Kidney epithelial cell (primary cell): Measurements from ENCODE around the gene LIMS2. TPM values are rescaled to one million over a fixed set of nuclear protein-coding genes. Genes with fewer than 3 reads are reported as not detected.

Experiments used
- DNase-seq: peaks from one replicate; pipeline ENCODE4 v3.0.0-alpha.2; 2010; ENCODE audit warnings: low read depth
- H3K27me3 ChIP-seq: 2 replicates; pipeline ENCODE4 v1.6.0; 2011; ENCODE audit warnings: low read length; ENCODE audit not compliant: control insufficient read depth, insufficient read depth
- H3K36me3 ChIP-seq: 2 replicates; pipeline ENCODE4 v1.5.1; 2011; ENCODE audit warnings: low read length; ENCODE audit not compliant: control insufficient read depth, insufficient read depth
- H3K4me3 ChIP-seq: 2 replicates; pipeline ENCODE4 v1.5.1; 2011; ENCODE audit warnings: low read depth, mild to moderate bottlenecking, control low read depth, low read length
- total RNA-seq: library from RNA; depleted of rRNA; stranded (reverse); fragments of >200 nt; gene quantifications from 2 replicates; pipeline ENCODE4 v1.2.3, GENCODE V29; 2015
- TF ChIP-seq, protein P1 (sequence below): IDR thresholded peaks from 2 replicates; pipeline ENCODE4 v1.5.1; 2011; ENCODE audit warnings: mild to moderate bottlenecking, moderate library complexity, low read length, control low read depth, inconsistent platforms; ENCODE audit not compliant: insufficient read depth, poor library complexity, severe bottlenecking

LIMS2 gene
- total RNA-seq, 1 donor from 2014 or later, result 2.3 TPM

DNA sequence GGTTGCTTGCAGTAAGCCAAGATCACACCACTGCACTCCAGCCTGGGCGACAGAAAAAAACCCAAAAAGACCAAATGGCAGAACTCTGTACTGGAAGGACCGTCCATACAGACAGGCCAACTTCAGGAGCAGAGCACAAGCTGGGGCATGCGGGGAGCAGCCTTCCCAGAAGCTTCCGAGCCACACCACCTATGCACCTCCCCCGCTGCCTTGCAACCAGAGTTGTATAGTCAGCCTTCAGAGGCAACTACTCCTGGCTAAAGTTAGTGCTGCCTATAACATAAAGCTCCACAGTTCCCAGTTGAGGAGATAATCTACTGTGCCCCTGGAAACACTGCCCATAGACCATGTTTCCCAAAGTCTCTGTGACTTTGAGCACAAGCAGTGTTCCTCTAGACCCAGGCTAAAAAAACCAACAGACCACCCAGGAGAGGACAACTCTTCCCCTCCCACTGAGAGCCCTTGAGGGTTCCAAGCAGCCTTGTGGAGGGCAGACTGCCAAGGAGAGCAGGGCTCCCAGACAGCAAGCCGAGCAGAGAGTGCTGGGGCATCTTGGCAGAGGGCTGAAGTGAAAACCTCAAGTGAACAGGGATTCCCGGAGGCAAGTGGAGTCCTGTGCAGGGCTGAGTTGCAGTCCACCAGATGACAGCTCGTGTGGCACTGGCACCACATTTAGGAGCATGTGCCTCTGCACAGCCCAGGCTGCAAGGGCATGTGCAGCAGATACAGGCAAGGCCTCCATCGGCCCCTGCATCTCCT, 32.7 kb upstream of the LIMS2 start:
- no peak for DNase-seq
- TF ChIP-seq, protein P1, sequence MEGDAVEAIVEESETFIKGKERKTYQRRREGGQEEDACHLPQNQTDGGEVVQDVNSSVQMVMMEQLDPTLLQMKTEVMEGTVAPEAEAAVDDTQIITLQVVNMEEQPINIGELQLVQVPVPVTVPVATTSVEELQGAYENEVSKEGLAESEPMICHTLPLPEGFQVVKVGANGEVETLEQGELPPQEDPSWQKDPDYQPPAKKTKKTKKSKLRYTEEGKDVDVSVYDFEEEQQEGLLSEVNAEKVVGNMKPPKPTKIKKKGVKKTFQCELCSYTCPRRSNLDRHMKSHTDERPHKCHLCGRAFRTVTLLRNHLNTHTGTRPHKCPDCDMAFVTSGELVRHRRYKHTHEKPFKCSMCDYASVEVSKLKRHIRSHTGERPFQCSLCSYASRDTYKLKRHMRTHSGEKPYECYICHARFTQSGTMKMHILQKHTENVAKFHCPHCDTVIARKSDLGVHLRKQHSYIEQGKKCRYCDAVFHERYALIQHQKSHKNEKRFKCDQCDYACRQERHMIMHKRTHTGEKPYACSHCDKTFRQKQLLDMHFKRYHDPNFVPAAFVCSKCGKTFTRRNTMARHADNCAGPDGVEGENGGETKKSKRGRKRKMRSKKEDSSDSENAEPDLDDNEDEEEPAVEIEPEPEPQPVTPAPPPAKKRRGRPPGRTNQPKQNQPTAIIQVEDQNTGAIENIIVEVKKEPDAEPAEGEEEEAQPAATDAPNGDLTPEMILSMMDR, result no peak
- Histone ChIP-seq H3K27me3 (no peaks in the 10 kb centered on the region), H3K36me3 (peaks cover 2% of the 10 kb centered on the region), H3K4me3 (no peak overlapping the region)

DNA sequence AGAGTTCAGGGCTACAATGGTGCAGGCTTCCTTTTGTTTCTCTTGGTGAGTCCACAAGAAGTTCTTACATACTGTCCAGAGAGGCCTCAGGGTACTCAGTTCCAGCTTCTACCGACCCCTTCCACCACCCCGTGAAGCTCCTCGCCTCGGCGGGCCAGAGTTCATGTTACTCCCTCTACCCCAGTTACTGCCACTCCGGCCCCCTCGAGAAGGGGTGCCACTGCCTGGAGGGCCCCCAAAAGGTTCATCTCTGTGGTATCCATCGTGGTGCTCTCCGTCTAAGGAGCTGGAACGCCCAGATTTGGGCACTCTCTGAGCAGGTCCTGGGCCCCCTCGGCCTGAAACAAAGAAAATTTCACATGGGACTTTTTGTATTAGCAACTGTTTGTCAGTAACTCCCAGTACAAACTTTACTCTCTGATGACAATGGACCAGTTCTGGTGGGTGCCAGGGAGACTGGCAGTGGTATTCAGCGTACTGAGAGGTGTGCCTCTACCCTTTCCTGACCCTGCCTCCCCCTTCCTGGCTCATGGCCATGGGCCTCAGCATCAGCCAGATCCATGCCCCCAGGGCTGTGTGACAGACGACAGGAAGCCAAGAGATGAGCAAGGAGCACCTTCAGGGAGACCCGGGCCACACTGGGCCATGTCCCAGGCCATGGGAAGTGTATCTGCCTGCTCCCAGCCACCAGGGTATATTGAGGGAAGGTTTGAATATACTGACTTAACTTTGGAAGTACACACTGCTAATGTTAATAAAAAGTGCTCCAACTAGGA, 31.1 kb upstream of the LIMS2 start:
- no peaks in the 10 kb centered on the region for H3K27me3 ChIP-seq
- DNase-seq, result no peak
- TF ChIP-seq, protein P1, result no peak
- H3K36me3 ChIP-seq, result peaks cover 2% of the 10 kb centered on the region
- no peak overlapping the region for H3K4me3 ChIP-seq

DNA sequence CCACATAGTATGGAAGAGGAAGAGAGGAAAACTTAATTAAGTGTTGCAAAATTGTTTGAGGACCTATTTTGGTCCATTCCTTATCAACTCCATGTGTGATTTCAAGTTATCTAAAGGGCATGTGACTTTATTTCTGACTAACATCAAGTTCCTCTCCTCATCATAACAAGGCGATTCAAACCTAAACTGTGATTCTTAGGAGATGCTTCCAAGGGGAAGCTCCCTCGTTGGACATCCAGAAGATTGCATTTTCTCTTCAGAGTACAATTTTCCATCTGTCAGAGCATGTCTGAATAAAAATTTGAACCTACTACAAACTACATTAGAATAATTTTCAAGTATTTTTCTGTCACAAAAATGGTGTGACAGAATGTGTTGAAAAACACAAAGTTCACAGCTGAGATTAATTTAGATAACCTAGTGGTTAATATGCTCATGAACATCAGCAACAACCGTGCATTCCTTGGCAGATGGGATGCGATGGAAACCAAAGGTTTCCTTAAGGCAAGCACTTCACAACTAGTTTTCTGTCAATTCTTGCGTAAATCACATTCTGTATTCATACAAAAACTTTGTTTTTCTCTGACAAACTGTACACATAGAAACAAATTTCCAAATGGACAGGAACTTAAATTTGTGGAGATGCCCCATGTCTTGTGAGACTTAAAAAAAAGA, 30.2 kb upstream of the LIMS2 start:
- TF ChIP-seq, protein P1, result no peak
- DNase-seq, result no peak
- H3K36me3 ChIP-seq, result peaks cover 2% of the 10 kb centered on the region

DNA sequence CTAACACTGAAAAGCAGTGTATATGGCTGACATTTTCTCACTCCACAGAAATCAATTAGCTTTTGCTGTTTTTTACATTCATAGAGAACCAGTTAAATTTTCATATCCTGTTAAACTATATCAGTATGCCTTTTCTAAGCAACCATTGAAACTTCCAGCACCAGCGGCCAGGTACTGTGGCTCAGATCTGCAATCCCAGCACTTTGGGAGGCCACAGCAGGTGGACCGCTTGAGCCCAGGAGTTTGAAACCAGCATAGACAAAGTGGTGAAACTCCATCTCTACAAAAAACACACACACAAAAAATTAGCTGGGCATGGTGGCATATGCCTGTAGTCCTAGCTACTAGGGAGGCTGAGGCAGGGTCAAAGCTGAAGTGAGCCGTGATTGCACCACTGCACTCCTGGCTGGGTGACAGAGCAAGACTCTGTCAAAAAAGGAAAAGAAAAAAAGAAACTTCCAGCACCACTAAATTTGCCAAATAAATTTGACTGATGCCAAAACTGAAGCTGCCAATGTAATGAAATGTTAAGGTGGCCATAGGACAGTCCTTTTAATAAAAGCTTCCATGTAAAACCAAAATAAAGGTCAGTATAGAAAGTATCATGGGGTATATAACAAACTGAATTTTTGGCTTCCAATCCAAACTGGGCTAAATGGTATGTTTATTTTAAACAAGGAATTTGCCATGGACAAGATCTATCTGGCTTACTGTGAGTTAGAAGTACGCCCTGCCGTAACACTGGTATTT, 29.5 kb upstream of the LIMS2 start:
- TF ChIP-seq, protein P1, result no peak
- DNase-seq, result no peak
- H3K4me3 ChIP-seq, result no peak overlapping the region
- H3K36me3 ChIP-seq, result peaks cover 2% of the 10 kb centered on the region
- H3K27me3 ChIP-seq, result no peaks in the 10 kb centered on the region

More for the DNA sequence above, 30.2 kb upstream of the LIMS2 start:
- H3K4me3 ChIP-seq, result no peak overlapping the region
- no peaks in the 10 kb centered on the region for H3K27me3 ChIP-seq

DNA sequence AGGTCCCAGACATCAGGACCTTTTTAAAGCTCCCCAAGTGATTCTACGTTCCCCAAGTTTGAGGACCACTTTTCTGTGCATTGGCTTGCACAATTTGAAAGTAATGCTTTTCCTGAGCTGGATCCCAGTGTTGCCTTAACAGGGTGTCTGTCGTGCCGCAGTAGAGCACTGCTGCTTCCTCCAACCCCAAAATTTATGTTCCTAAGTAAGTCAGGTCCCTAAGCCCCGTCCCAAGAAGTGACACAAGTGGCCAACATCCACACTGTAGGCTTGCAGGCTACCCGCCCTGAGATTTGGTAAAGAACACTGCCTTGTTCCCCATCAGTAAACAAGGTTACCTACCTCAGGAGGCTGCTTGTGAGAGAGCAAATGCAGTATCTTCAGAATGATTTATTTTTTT, 28.0 kb upstream of the LIMS2 start:
- no peak for DNase-seq
- TF ChIP-seq, protein P1, result no peak
- Histone ChIP-seq H3K4me3 (no peak overlapping the region), H3K36me3 (no peaks in the 10 kb centered on the region), H3K27me3 (no peaks in the 10 kb centered on the region)
